Right atrium auricular region (tissue), 2 donors: ENCODE measurements around the gene RAB11FIP5. TPM values are rescaled to one million over a fixed set of nuclear protein-coding genes. Genes with fewer than 3 reads are reported as not detected.

Experiments
- DNase-seq: peaks from one replicate; pipeline ENCODE4 v3.0.0-alpha.2; 2019; ENCODE audit warnings: low spot score
- H3K27ac ChIP-seq, 2 donors: fragments of 200-600 bp; sonication (generic); 1 replicate in 1 of 2; 2 replicates in 1 of 2; pipeline ENCODE4 v1.5.1; 2016 to 2019
- H3K27me3 ChIP-seq, 2 donors: fragments of 200-600 bp; sonication (generic); one replicate each; pipeline versions ENCODE4 v1.5.1 to v1.6.0; 2017 to 2019
- H3K36me3 ChIP-seq: fragments of 200-600 bp; sonication (generic); one replicate; pipeline ENCODE4 v1.5.1; 2016
- H3K4me1 ChIP-seq, 2 donors: fragments of 200-600 bp; sonication (generic); one replicate each; pipeline versions ENCODE4 v1.5.1 to v1.6.0; 2017 to 2019
- H3K4me3 ChIP-seq, 2 donors: fragments of 200-600 bp; sonication (generic); 1 replicate in 1 of 2; 2 replicates in 1 of 2; pipeline ENCODE4 v1.5.1; 2017 to 2019; ENCODE audit warnings: mild to moderate bottlenecking in 1 of 2, moderate library complexity in 1 of 2
- H3K9me3 ChIP-seq, 2 donors: fragments of 200-600 bp; sonication (generic); one replicate each; pipeline ENCODE4 v1.5.1; 2019
- CTCF ChIP-seq, 2 donors: fragments of 200-600 bp; sonication (generic); IDR thresholded peaks; one replicate each; pipeline ENCODE4 v1.5.1; 2019; ENCODE audit warnings: antibody characterized with exemption in 2 of 2
- total RNA-seq, 2 donors: library from RNA; depleted of rRNA; stranded (reverse); fragments of >200 nt; gene quantifications; one replicate each; pipeline ENCODE4 v1.1.0, GENCODE V29; 2016

The RAB11FIP5 gene
- total RNA-seq, 2 donors from 2014 or later, result 28.6 to 34.1 TPM

GRCh38 chr2:73107211-73107926 lies 5.4 kb downstream of the RAB11FIP5 start:
- Histone ChIP-seq H3K27me3 (no peaks in the 10 kb centered on the region), H3K4me1 (peaks cover 0 to 76% of the 10 kb centered on the region in 2 donors), H3K27ac (peak overlapping the region; percentile 42 to 51), H3K9me3 (no peaks in the 10 kb centered on the region), H3K4me3 (no peak overlapping the region), H3K36me3 (no peaks in the 10 kb centered on the region)
- no peak for DNase-seq
- no peak for TF ChIP-seq CTCF (IDR thresholded peaks at IDR 0.05)

- no peaks in the 10 kb centered on the region for H3K9me3 ChIP-seq
- H3K36me3 ChIP-seq, result no peaks in the 10 kb centered on the region
- peaks cover 0 to 73% of the 10 kb centered on the region in 2 donors for H3K4me1 ChIP-seq
- H3K27ac ChIP-seq, result peak overlapping the region; percentile 42 to 51
- H3K27me3 ChIP-seq, result no peaks in the 10 kb centered on the region
- H3K4me3 ChIP-seq, result no peak overlapping the region
- no peak for DNase-seq
- no peak for TF ChIP-seq CTCF (IDR thresholded peaks at IDR 0.05)
Measured at GRCh38 chr2:73106791-73107190, 6.0 kb downstream of the RAB11FIP5 start.

GRCh38 chr2:73105511-73105971 lies 7.2 kb downstream of the RAB11FIP5 start:
- H3K36me3 ChIP-seq, result no peaks in the 10 kb centered on the region
- DNase-seq, result no peak
- TF ChIP-seq CTCF (IDR thresholded peaks at IDR 0.05), result no peak
- peaks cover 0 to 61% of the 10 kb centered on the region in 2 donors for H3K4me1 ChIP-seq
- H3K27ac ChIP-seq, result no peak overlapping the region
- H3K4me3 ChIP-seq, result no peak overlapping the region
- no peaks in the 10 kb centered on the region for H3K27me3 ChIP-seq
- H3K9me3 ChIP-seq, result no peaks in the 10 kb centered on the region

- no peak for DNase-seq
- no peak for TF ChIP-seq CTCF (IDR thresholded peaks at IDR 0.05)
- H3K9me3 ChIP-seq, result no peaks in the 10 kb centered on the region
- no peak overlapping the region for H3K27ac ChIP-seq
- H3K27me3 ChIP-seq, result no peaks in the 10 kb centered on the region
- H3K4me3 ChIP-seq, result no peak overlapping the region
- H3K36me3 ChIP-seq, result no peaks in the 10 kb centered on the region
- peaks cover 0 to 55% of the 10 kb centered on the region in 2 donors for H3K4me1 ChIP-seq
Measured at GRCh38 chr2:73104933-73105332, 7.8 kb downstream of the RAB11FIP5 start.

GRCh38 chr2:73103018-73103542 lies 9.7 kb downstream of the RAB11FIP5 start:
- TF ChIP-seq CTCF (IDR thresholded peaks at IDR 0.05), result no peak
- no peaks in the 10 kb centered on the region for H3K36me3 ChIP-seq
- H3K4me1 ChIP-seq, result peaks cover 0 to 45% of the 10 kb centered on the region in 2 donors
- H3K4me3 ChIP-seq, result no peak overlapping the region
- no peaks in the 10 kb centered on the region for H3K27me3 ChIP-seq
- no peak overlapping the region for H3K27ac ChIP-seq
- DNase-seq, result no peak
- H3K9me3 ChIP-seq, result no peaks in the 10 kb centered on the region
